HG03196 (cell line): ENCODE measurements around the gene XKR7.
"Not testable (repeated sequence)": the region's sequence is repeated elsewhere in the genome, so short reads cannot be mapped to it uniquely, and the experiment has no call there.

Source experiments
- ATAC-seq: cut with Tn5 transposase; IDR thresholded peaks from one replicate; pipeline ENCODE4 v1.9.1; 2021; ENCODE audit not compliant: unreplicated experiment

XKR7 gene

DNA sequence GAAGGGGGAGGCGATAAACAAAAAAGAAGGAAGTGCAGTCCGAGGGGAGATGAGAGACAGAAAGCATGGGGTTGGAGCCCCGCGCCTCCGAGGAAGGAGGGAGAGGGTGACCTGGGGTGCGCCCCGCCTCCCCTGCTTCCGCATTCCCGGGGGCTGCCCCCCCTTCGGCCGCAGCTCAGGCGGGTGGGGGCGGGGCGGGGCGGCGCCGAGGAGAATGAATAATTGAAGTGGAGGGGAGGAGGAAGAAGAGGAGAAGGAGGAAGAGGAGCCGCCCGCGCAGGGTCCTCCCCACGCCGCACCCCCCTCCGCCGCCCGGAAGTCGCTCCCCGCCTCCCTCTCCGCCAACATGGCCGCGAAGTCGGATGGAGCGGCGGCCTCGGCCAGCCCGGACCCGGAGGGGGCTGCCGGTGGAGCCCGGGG lies at the start of gene XKR7:
TSS of gene XKR7 (plus strand) at position 322 of the 420 bp plus-strand sequence. CDS start at position 347, 25 bp downstream.
- ATAC-seq: no peak

GRCh38 chr20:31918466-31919105 lies 49.4 kb upstream of the XKR7 start:
- ATAC-seq: no peak

DNA sequence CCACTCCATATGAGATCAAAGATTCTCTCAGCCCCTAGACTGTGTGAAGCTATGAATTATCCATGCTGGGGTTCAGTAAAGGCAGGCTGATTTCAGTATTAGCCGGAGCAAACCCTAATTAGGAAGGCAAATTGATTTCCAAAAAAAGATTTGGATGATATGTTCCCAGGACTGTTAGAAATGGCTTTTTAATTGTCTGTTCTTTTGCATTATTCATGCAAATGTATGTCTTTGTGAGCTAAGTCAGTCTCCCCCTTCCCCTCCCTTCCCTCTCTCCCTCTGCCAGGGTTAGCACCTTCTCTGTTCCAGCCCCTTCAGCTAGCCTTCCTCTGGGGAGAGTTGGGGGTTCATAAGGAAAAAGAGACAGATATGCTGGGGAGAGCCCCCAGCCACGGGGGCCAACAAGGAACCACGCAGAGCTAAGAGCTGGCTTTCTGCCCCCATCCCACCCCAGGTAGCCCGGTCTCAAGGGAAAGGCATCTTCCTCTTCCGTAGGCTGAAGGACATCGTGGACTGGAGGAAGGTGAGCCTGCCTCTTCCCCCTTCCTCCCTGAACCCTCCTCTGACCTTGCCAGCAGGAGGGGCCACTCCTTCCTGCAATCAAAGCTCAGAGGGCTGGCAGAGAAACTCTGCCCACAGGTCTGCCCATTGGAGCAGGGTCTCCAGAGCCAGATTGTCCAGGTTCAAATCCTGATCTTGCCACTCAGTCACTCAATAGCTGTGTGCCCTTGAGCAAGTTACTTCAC lies 48.4 kb upstream of the XKR7 start:
- no peak for ATAC-seq

GRCh38 chr20:31920275-31920855 lies 47.6 kb upstream of the XKR7 start:
- ATAC-seq: no peak

DNA sequence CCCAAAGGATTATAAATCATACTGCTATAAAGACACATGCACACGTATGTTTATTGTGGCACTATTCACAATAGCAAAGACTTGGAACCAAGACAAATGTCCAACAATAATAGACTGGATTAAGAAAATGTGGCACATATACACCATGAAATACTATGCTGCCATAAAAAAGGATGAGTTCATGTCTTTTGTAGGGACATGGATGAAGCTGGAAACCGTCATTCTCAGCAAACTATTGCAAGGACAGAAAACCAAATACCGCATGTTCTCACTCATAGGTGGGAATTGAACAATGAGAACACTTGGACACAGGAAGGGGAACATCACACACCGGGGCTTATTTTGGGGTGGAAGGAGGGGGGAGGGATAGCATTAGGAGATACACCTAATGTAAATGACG lies 46.5 kb upstream of the XKR7 start:
- ATAC-seq: not testable (repeated sequence)

DNA sequence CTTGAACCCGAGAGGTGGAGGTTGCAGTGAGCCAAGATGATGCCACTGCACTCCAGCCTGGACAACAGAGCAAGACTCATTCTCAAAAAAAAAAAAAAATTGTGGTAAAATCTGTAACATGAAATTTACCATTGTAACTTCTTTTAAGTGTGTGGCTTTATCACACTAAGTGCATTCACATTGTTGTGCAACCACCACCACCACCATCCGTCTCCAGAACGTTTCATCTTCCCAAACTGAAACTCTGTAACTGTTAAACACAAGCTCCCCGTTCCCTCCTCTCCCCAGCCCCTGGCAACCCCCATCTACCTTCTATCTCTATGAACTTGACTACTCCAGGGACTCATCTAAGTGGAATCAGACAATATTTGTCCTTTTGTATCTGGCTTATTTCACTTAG lies 45.8 kb upstream of the XKR7 start:
- ATAC-seq: no peak

GRCh38 chr20:31922588-31922987 lies 45.4 kb upstream of the XKR7 start:
- no peak for ATAC-seq

GRCh38 chr20:31923388-31924331 lies 44.3 kb upstream of the XKR7 start:
- ATAC-seq: peak; percentile 56

- no peak for ATAC-seq
Observed at GRCh38 chr20:31924561-31924960, 43.4 kb upstream of the XKR7 start.

GRCh38 chr20:31925631-31926030 lies 42.3 kb upstream of the XKR7 start:
- ATAC-seq: no peak

DNA sequence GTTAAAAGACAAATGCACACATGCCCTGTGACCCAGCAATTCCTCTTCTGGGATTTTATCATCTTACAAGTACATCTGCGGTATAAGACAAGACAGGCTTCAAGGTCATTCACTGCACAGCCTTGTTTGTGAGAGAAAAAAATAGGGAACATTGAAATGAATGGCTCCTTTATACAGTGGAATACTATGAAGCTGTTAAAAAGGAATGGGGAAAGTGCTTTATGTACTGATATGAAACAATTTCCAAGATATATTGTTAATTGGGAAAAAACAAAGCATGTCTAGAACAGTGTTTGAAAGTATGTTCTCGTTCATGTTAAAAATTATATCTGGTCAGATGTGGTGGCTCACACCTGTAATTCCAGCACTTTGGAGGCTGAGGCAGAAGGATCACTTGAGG lies 41.5 kb upstream of the XKR7 start:
- no peak for ATAC-seq

- ATAC-seq: no peak
Observed at GRCh38 chr20:31927627-31928159, 40.3 kb upstream of the XKR7 start.

DNA sequence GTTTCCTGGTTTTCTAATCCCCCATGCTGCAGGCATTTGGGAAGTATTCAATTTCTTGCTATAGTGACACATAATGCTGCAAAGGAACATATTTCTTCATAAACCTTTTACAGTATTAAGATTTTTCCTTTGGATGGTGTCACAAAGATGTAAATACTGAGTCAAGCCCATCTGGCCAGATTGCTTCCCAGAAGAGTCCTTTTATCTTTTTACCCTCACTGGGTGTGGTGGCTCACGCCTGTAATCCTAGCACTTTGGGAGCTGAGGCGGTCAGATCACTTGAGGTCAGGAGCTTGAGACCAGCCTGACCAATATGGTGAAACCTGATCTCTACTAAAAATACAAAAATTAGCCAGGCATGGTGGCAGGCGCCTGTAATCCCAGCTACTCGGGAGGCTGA lies 38.3 kb upstream of the XKR7 start:
- ATAC-seq: not testable (repeated sequence)

DNA sequence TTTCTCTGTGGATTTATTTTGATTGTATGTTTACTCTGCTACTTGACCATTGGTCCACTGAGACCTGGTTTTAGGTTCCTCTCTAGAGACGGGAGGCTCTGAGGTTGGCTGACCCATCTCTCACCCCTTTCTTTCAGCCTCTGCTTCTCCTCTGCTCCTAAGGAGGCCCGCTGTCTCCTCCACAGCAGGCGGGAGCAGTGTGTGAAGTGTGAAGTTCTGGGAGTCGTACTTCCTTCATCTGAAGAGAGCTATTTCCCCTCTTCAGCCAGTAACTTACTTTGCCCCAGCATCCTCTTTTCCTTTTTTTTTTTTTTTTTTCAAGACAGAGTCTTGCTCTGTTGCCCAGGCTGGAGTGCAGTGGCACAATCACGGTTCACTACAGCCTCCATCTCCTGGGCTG lies 37.2 kb upstream of the XKR7 start:
- no peak for ATAC-seq

DNA sequence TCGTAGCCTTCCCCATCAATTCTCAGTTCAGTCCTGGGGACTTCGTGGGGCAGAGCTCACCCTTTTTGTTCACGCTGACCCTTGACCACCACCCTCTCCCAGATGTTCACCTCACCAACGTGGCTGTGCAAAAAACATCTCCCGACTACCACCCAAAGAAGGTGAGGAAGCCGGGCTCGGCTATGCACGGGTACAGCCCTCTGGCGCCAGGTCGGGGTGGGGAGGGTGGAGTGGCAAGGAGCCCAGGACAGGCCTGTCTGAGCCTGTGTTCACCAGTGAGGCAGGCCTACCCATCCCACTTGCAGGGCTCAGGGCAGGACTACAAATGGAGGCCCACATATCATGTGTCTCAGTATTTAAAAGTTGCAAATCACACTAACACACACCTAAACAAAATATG lies 34.3 kb upstream of the XKR7 start:
- ATAC-seq: no peak

DNA sequence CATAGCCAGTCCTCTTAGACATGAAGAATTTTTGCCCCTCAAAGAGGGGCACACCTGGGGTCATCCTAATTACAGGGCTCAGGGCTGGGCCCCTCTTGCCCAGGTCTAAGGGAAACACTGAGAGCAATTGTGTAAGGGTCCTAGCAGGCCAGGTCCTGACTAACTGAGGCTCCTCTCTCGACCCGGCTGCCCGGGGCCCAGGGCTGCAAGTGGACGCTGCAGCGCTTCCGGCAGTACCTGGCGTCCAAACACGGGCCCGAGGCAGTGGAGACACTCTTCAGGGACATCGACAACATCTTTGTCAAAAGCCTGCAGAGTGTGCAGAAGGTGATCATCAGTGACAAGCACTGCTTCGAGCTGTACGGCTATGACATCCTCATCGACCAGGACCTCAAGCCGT lies 33.5 kb upstream of the XKR7 start:
- ATAC-seq: no peak

GRCh38 chr20:31934968-31935764 lies 32.8 kb upstream of the XKR7 start:
- no peak for ATAC-seq

DNA sequence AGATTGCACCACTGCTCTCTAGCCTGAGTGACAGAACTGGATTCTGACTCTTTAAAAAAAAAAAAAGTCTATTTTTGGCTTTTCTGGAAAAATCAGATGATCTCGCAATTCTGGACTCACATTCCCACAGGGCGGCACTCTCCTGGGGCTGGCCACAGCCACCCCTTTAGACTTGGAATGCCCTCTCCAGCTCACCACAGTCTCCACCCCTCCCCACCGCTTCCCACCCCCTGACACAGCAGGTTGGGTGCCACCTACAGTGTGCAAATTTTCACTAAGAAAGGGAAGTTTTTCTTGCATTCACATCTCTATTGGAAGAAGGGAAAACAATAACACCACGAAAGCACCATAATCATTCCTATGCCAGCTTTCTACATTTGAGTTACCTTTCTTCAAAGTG lies 31.5 kb upstream of the XKR7 start:
- no peak for ATAC-seq

GRCh38 chr20:31937820-31938219 lies 30.1 kb upstream of the XKR7 start:
- ATAC-seq: no peak

DNA sequence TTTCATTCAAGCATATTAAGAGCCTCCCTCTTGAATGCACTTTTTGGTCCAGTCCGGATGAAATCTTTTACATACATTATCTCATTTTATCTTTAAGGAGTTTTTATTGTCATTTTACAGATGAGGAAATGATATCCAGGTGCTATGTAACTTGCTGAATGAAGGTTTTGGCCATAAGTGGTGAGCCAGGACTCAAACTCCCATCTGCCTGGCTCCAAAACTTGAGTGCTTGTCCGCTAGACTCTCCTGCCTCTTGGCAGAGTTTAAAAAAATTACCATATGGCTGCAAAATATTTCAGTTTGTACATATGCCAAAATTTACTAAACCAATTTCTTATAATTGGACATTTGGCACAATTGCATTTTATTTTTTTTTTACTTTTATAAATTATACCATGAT lies 28.3 kb upstream of the XKR7 start:
- ATAC-seq: no peak
